Measurements from ENCODE around the gene MRPL42.
"Not testable (repeated sequence)": the region's sequence is repeated elsewhere in the genome, so short reads cannot be mapped to it uniquely, and the experiment has no call there.

MRPL42 gene

GRCh38 chr12:93550748-93551611 is 83.7 kb downstream of the MRPL42 start:
- DNase-seq, result no peak

- no peak for DNase-seq
Observed at GRCh38 chr12:93552427-93552826, 85.1 kb downstream of the MRPL42 start.

- DNase-seq, result not testable (repeated sequence)
Observed at GRCh38 chr12:93557879-93558278, 90.6 kb downstream of the MRPL42 start.

GRCh38 chr12:93558685-93559084 is 91.4 kb downstream of the MRPL42 start:
- not testable (repeated sequence) for DNase-seq

- DNase-seq, result peak; percentile 20
Observed at GRCh38 chr12:93563807-93564538, 96.7 kb downstream of the MRPL42 start.

- no peak for DNase-seq
Observed at GRCh38 chr12:93565760-93566159, 98.4 kb downstream of the MRPL42 start.

All from NCI-H1694 (cell line).